ENCODE results near the gene KLHL29. TPM values are rescaled to one million over a fixed set of nuclear protein-coding genes. Genes with fewer than 3 reads are reported as not detected.

KLHL29 gene
- total RNA-seq, 1 donor = 14.7 TPM

GRCh38 chr2:23423873-23424680, 39.1 kb downstream of the KLHL29 start:
- TF ChIP-seq CTCF (IDR thresholded peaks at IDR 0.05; ENCODE audit: insufficient read depth, low read depth, low read length) = no peak
- no peak for DNase-seq (ENCODE audit: low read depth)
- H3K4me3 ChIP-seq (ENCODE audit: low read depth, low read length) = no peak overlapping the region

GRCh38 chr2:23425338-23425871, 40.4 kb downstream of the KLHL29 start:
- no peak overlapping the region for H3K4me3 ChIP-seq (ENCODE audit: low read depth, low read length)
- DNase-seq (ENCODE audit: low read depth) = no peak
- no peak for TF ChIP-seq CTCF (IDR thresholded peaks at IDR 0.05; ENCODE audit: insufficient read depth, low read depth, low read length)

GRCh38 chr2:23425885-23426262, 40.9 kb downstream of the KLHL29 start:
- DNase-seq (ENCODE audit: low read depth) = peak; percentile 86
- H3K4me3 ChIP-seq (ENCODE audit: low read depth, low read length) = no peak overlapping the region
- no peak for TF ChIP-seq CTCF (IDR thresholded peaks at IDR 0.05; ENCODE audit: insufficient read depth, low read depth, low read length)

GRCh38 chr2:23426263-23426905, 41.4 kb downstream of the KLHL29 start:
- TF ChIP-seq CTCF (IDR thresholded peaks at IDR 0.05; ENCODE audit: insufficient read depth, low read depth, low read length) = no peak
- no peak overlapping the region for H3K4me3 ChIP-seq (ENCODE audit: low read depth, low read length)
- peak; percentile 82 for DNase-seq (ENCODE audit: low read depth)

GRCh38 chr2:23427350-23427749, 42.4 kb downstream of the KLHL29 start:
- no peak overlapping the region for H3K4me3 ChIP-seq (ENCODE audit: low read depth, low read length)
- DNase-seq (ENCODE audit: low read depth) = no peak
- no peak for TF ChIP-seq CTCF (IDR thresholded peaks at IDR 0.05; ENCODE audit: insufficient read depth, low read depth, low read length)

- no peak for DNase-seq (ENCODE audit: low read depth)
- H3K4me3 ChIP-seq (ENCODE audit: low read depth, low read length) = no peak overlapping the region
- no peak for TF ChIP-seq CTCF (IDR thresholded peaks at IDR 0.05; ENCODE audit: insufficient read depth, low read depth, low read length)
These were observed 43.0 kb downstream of the KLHL29 start for GRCh38 chr2:23427976-23428375.

Measured in fibroblast of villous mesenchyme (primary cell).